HG03571 (cell line): Measurements from ENCODE around the gene MERTK.
"Not testable (repeated sequence)": the region's sequence is repeated elsewhere in the genome, so short reads cannot be mapped to it uniquely, and the experiment has no call there.

ENCODE experiments used
- ATAC-seq: cut with Tn5 transposase; IDR thresholded peaks from one replicate; pipeline ENCODE4 v1.9.1; 2021; ENCODE audit not compliant: unreplicated experiment

Gene MERTK

GRCh38 chr2:111897924-111898702 lies at the start of gene MERTK:
Gene MERTK (plus strand): TSS chr2:111898607. CDS start chr2:111898736, 129 bp downstream.
- ATAC-seq = no peak

- ATAC-seq = not testable (repeated sequence)
Measured at GRCh38 chr2:111850646-111851045, 47.8 kb upstream of the MERTK start.

DNA sequence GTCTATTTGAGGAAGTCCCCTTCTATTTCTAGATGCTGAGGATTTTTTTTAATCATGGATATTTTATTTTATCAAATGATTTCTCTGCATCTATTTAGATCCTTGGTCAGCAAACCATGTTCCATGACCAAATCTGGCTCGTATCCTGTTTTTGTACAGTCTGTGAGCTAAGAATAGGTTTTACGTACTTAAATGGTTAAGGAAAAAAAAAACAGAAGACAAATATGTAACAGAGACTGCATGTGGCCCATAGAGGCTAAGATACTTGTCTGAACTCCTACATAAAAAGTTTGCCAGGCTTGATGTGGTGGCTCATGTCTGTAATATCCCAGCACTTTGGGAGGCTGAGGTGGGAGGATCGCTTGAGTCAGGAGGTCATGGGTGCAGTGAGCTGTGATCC lies 45.9 kb upstream of the MERTK start:
- ATAC-seq = not testable (repeated sequence)

- ATAC-seq = not testable (repeated sequence)
Measured at GRCh38 chr2:111860005-111860404, 38.4 kb upstream of the MERTK start.

GRCh38 chr2:111865124-111865523 lies 33.3 kb upstream of the MERTK start:
- not testable (repeated sequence) for ATAC-seq

DNA sequence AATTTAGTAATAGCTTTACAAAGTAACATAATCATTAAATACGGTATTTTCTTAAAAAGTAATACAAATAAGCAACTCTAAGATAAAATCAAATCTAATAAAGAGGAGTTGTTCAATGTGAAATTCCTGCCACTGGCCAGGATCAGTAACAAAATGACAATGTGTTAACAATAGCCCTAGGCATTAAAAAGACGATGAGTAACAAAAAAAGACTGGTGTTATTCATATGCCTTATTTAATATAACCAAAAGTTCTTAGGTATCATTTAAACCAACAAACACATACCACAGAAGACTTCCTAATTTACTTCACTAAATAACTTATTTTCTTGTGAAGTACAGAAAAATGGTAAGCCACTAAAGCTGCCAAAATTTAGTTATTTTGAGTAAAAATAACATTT lies 25.6 kb upstream of the MERTK start:
- not testable (repeated sequence) for ATAC-seq

DNA sequence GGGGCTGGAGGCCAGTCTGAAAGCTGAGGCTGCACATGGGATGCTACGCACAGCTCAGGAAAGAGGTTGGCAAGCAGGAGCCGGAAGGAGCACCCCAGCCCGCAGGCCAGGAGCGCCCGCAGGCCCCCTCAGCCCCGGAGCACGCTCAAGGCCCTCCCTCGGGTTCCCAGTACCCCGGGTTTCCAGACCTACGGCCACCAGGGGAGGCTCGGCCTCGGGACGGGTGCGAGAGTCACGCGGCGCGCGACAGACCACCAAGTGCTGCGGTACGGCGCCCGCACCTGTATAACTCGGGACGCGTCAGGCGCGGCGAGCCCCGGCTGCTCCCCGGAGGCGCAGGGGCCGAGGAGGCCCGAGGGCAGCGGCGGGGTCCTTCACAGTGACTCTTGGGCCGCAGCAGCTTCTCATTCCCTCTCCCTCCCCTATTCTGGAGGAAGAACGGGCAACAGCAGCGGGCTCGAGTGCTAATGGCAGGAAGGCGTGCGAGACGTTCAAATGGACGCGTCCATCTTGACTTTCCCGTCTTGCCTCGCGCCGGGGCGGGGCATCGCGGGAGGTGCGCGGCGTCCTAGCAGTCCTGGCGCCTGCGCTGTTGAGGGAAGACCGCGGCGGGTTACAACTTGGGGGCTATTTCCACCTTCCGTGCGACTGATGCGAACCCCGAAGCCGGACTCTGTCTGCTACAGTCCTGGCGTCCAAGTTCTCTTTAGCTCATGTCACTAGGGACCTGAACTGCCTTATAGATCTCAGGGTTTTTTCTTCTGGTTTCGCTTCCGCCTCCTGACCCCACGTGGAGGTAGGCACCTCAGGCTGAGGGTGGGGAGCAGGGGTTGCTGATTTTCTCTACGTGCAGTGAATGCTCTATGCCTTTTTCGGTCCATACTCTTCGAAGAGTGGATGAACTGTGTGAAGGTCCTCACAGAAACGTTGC lies 14.5 kb upstream of the MERTK start, which contains the start of gene ANAPC1:
Gene ANAPC1, minus strand, starts transcription at position 533 of the 931 bp plus-strand sequence. CDS start 3,368 bp downstream, outside the sequence.
- peak; percentile 79 for ATAC-seq

GRCh38 chr2:111884592-111884964 lies 13.8 kb upstream of the MERTK start:
- no peak for ATAC-seq

DNA sequence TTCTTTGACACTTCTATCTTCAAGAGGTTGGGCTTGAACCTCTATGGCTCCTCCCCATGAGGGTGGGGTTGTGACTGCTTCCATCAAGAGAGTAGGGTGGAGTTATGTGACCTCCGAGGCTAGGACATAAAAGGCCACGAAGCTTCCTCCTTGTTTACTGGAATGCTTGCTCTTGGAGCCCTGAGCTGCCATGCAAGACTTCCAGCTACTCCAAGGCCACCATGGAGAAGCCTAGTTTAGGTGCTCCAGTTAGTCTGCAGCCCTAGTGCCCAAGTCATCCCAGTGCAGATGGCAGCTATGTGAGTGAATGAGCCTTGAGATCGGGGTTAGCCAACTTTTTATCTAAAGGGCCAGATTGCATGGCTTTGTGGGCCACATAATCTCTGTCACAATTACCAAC lies 2.4 kb upstream of the MERTK start:
- no peak for ATAC-seq

DNA sequence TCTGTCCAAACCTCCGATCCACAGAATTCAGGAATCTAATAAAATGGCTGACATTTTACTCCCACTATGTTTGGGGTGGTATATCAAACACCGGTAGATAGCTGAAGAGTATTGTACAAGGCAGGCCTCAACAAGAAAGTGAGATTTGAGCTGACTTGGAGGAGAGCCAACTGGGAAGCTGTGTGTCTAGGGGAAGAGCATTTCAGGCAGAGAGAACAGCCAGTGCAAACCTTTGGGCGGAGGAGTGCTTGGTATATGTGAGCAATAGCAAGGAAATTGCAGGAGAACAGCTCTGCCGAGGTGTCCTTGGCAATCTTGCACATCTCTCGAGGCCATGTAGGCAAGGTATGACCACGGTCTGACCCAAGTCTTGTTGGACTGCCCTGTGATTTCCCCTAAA lies 1.8 kb upstream of the MERTK start:
- ATAC-seq = no peak

DNA sequence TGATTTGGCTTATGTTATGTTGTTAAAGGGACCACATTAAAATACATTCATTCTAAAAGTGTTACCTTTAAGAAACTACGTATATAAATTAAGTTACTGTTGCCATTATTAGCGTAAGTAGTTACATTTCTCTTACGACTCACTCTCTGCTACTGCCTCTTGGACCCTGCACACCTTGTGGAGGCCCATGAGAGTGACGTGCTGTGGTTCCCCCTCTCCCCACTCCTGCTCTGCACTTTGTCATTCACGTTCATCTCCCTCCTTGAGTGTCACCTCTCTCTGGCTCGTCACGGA lies 830 bp upstream of the MERTK start:
- ATAC-seq = no peak

DNA sequence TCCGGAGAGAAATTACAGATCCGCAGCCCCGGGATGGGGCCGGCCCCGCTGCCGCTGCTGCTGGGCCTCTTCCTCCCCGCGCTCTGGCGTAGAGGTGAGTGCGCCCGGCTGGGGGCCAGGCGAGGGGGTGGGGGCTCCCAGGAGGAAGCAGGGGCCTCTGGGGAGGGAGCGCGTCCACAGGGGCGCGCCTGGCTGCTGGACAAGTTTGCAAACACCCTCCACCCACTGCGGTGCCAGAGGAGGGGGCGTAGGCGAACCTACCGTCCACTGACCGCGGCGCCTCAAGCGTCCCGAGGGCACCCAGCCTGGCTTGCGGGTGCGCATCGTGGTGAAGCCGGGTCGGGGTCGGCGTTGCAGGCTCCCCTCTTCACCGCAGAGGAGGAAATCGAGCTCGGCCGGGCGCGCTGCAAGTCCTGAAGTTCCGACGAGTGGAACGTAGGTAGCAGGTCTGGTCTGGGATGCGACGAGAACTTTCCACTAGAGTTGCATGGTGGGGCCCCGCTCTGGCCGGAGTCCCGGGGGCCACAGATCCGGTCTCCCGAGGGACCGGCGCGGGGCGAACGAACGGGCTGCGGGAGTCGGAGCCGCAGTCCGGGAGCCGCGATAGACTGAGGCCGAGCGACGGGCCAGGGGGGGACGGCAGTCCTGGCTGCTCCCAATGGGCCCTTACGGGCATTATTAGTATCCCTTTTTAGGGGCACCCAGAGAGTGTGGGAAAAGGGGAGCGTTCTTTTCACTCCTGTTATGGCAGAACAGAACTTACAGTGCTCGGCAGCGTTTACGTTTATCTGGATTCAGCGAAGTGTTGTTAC lies 502 bp downstream of the MERTK start:
- ATAC-seq = no peak

- no peak for ATAC-seq
Measured at GRCh38 chr2:111900859-111901258, 2.5 kb downstream of the MERTK start.

DNA sequence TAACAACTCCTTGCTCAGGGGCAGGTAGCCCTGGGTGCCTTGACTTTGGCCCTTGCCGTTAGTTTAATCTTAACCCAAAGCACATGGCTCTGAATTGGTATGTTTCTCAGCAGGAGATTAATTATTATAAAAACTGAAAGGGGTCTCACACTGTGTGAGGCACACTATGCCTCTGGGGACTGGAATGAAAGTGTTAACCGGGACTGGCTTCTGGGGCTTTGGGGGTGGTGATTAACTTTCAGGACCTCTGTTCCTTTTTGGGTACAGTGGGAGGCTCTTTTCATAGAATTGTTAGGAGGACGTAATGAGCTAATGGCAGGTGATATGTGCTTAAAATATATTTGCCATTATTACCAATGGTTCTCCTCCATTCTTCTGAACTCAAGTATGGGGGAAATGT lies 5.1 kb downstream of the MERTK start:
- no peak for ATAC-seq

- no peak for ATAC-seq
Measured at GRCh38 chr2:111903930-111904439, 5.6 kb downstream of the MERTK start.

GRCh38 chr2:111904726-111905474 lies 6.5 kb downstream of the MERTK start:
- no peak for ATAC-seq

GRCh38 chr2:111905475-111905869 lies 7.1 kb downstream of the MERTK start:
- not testable (repeated sequence) for ATAC-seq

- no peak for ATAC-seq
Measured at GRCh38 chr2:111905990-111906735, 7.8 kb downstream of the MERTK start.

GRCh38 chr2:111908578-111908977 lies 10.2 kb downstream of the MERTK start:
- no peak for ATAC-seq

- ATAC-seq = no peak
Measured at GRCh38 chr2:111909079-111909478, 10.7 kb downstream of the MERTK start.
